Endothelial cell of umbilical vein (primary cell): ENCODE results near the gene AFF4. TPM values are rescaled to one million over a fixed set of nuclear protein-coding genes. Genes with fewer than 3 reads are reported as not detected.
A peak's percentile ranks its signal among the peaks of the same experiment; 100 is the strongest.

Source experiments
- BruUV-seq: library from RNA; stranded (reverse); fragments of 400-500 nt; replicated peaks from 2 replicates; lab custom pipeline; 2021; lab: Mats Ljungman, UMichigan
- CTCF ChIA-PET: fragments of 300-600, 350-600 bp; sonication (Branson Sonifier 250); formaldehyde crosslinking; loops from one replicate; lab custom pipeline; 2021; ENCODE audit warnings: antibody characterized with exemption, inconsistent platforms; lab: Charles Lee
- POLR2A ChIA-PET: fragments of 300-600, 350-600 bp; sonication (Branson Sonifier 250); formaldehyde crosslinking; loops from one replicate; lab custom pipeline; 2021; ENCODE audit warnings: antibody characterized with exemption, inconsistent platforms; lab: Charles Lee
- DNase-seq: peaks from one replicate; pipeline ENCODE4 v3.0.0-alpha.2; 2011; ENCODE audit warnings: low read depth, low spot score
- FAIRE-seq: peaks from 2 replicates; lab custom pipeline; 2011; peaks lifted over from hg19 to GRCh38; lab: Jason Lieb, UNC
- H2AFZ ChIP-seq: 2 replicates; pipeline ENCODE4 v1.6.0; 2012; ENCODE audit warnings: low read depth, low read length, control low read depth, inconsistent platforms
- H3K27ac ChIP-seq: 2 replicates; pipeline ENCODE4 v1.5.1; 2011; ENCODE audit warnings: low read depth, mild to moderate bottlenecking, control low read depth, low read length, moderate library complexity; ENCODE audit not compliant: insufficient read depth
- H3K27me3 ChIP-seq, 2 experiments: 2 replicates each; pipeline versions ENCODE4 v1.6.0 to v1.6.1; 2011; ENCODE audit warnings: low read length in 2 of 2, mixed read lengths in 1 of 2; ENCODE audit not compliant: control insufficient read depth in 2 of 2, insufficient read depth in 2 of 2
- H3K36me3 ChIP-seq, 2 experiments: 2 replicates in 1 of 2; 3 replicates in 1 of 2; pipeline ENCODE4 v1.5.1; 2011; ENCODE audit warnings: low read length in 2 of 2, mild to moderate bottlenecking in 1 of 2, moderate library complexity in 1 of 2; ENCODE audit not compliant: control insufficient read depth in 2 of 2, insufficient read depth in 2 of 2; ENCODE audit errors: extremely low read depth in 1 of 2
- H3K4me1 ChIP-seq: 3 replicates; pipeline ENCODE4 v1.5.1; 2011; ENCODE audit warnings: mild to moderate bottlenecking, low read length; ENCODE audit not compliant: control insufficient read depth, insufficient read depth; ENCODE audit errors: extremely low read depth
- H3K4me2 ChIP-seq: 2 replicates; pipeline ENCODE4 v1.6.1; 2011; ENCODE audit warnings: low read length, control low read depth, mixed read lengths; ENCODE audit not compliant: insufficient read depth
- H3K4me3 ChIP-seq, 3 experiments: fragments of 200-600 bp in 1 of 3; sonication (generic), shearing (Covaris generic) in 1 of 3; replicated peaks in 1 of 3; 2 replicates each; pipeline ENCODE4 v1.5.1; 2011 to 2016; ENCODE audit warnings: control low read depth in 3 of 3, low read length in 3 of 3, mild to moderate bottlenecking in 2 of 3, inconsistent platforms in 1 of 3, low read depth in 1 of 3, moderate library complexity in 1 of 3; ENCODE audit not compliant: insufficient read depth in 1 of 3
- H3K79me2 ChIP-seq: 2 replicates; pipeline ENCODE4 v1.6.0; 2012; ENCODE audit warnings: low read length, inconsistent platforms; ENCODE audit not compliant: control insufficient read depth, insufficient read depth
- H3K9ac ChIP-seq: replicated peaks from 2 replicates; pipeline ENCODE3; 2011; ENCODE audit warnings: low read length, control low read depth; ENCODE audit not compliant: insufficient read depth; ENCODE audit errors: extremely low read depth
- H3K9me1 ChIP-seq: replicated peaks from 3 replicates; pipeline ENCODE4 v1.6.0; 2011; ENCODE audit warnings: mild to moderate bottlenecking, low read length; ENCODE audit not compliant: control insufficient read depth, insufficient read depth; ENCODE audit errors: extremely low read depth
- H3K9me3 ChIP-seq: replicated peaks from 2 replicates; pipeline ENCODE4 v1.5.1; 2012; ENCODE audit warnings: low read length, inconsistent platforms; ENCODE audit not compliant: control insufficient read depth, insufficient read depth
- H4K20me1 ChIP-seq: replicated peaks from 2 replicates; pipeline ENCODE3; 2011; ENCODE audit warnings: mild to moderate bottlenecking, low read length; ENCODE audit not compliant: control insufficient read depth, insufficient read depth; ENCODE audit errors: extremely low read depth
- EZH2 ChIP-seq: IDR thresholded peaks from 2 replicates; pipeline ENCODE4 v1.6.1; 2012; ENCODE audit warnings: borderline replicate concordance, low read depth, mild to moderate bottlenecking, moderate library complexity, low read length, inconsistent platforms; ENCODE audit not compliant: severe bottlenecking
- GATA2 ChIP-seq: IDR thresholded peaks from 2 replicates; pipeline ENCODE4 v1.7.0; 2011; ENCODE audit warnings: low read depth, mild to moderate bottlenecking, moderate library complexity, mixed read lengths, low read length; ENCODE audit not compliant: insufficient read length, insufficient read depth
- JUN ChIP-seq: IDR thresholded peaks from 2 replicates; pipeline ENCODE4 v1.6.1; 2011; ENCODE audit warnings: borderline replicate concordance, low read depth; ENCODE audit not compliant: insufficient read length, insufficient read depth
- MAX ChIP-seq: IDR thresholded peaks from 2 replicates; pipeline ENCODE4 v1.6.1; 2011; ENCODE audit not compliant: insufficient read depth, insufficient read length
- MYC ChIP-seq: IDR thresholded peaks from one replicate; pipeline ENCODE4 v1.6.1; 2011; ENCODE audit warnings: mild to moderate bottlenecking, low read depth, low read length
- POLR2A ChIP-seq: IDR thresholded peaks from 2 replicates; pipeline ENCODE4 v1.6.1; 2012; ENCODE audit warnings: low read depth, mild to moderate bottlenecking, control low read depth, low read length
- POLR2AphosphoS5 ChIP-seq: IDR thresholded peaks from 2 replicates; pipeline ENCODE4 v1.6.1; 2012; ENCODE audit warnings: low read depth, mild to moderate bottlenecking, control low read depth, low read length, moderate library complexity; ENCODE audit not compliant: insufficient read depth
- dilution Hi-C: fragments of 300-500 bp; cut with MboI; formaldehyde crosslinking; loops from one replicate; pipeline ENCODE4 v1.15.0; 2019; ENCODE audit warnings: low sequenced_read_pairs; ENCODE audit not compliant: extremely low pct_ligation_motif_present
- intact Hi-C: fragments of 100-400 bp; cut with micrococcal nuclease; formaldehyde crosslinking; loops from one replicate; pipeline ENCODE4 v1.10.0; 2022
- polyA plus RNA-seq, 4 experiments: library from polyadenylated mRNA; depleted of rRNA in 3 of 4; stranded (reverse) in 3 of 4; unstranded in 1 of 4; fragments of >200 nt; gene quantifications; 2 replicates each; pipeline versions ENCODE4 v1.2.1 to v1.2.3, GENCODE V29; 2011 to 2012; ENCODE audit warnings: missing spikeins in 1 of 4
- total RNA-seq: library from RNA; stranded (reverse); gene quantifications from 2 replicates; pipeline ENCODE4 v1.2.3, GENCODE V29; 2021

Gene AFF4
- total and polyA plus RNA-seq, 2 donors (not counting 3 experiments of a cell fraction or from before 2014, with no cell fraction given) = 27.0 to 88.3 TPM

- intact Hi-C loops (loop anchor here (1.0 kb wide), 1 partner anchor 8 kb away; the partner anchor contains the start of gene SHROOM1), dilution Hi-C loops (no loop called here)
- H3K4me1 ChIP-seq = peaks cover 22% of the 10 kb centered on the region
- no peaks in the 10 kb centered on the region for H3K36me3 ChIP-seq
- no peaks in the 10 kb centered on the region for H3K9me3 ChIP-seq
- H3K79me2 ChIP-seq = no peaks in the 10 kb centered on the region
- FAIRE-seq = no peak
- no TSS peak for BruUV-seq
- POLR2A ChIA-PET = no interaction called here
- H2AFZ ChIP-seq = no peak overlapping the region
- no peak overlapping the region for H3K4me2 ChIP-seq
- CTCF ChIA-PET = interaction anchor here (0.8 to 2.1 kb wide), 4 partner anchors 19 to 45 kb away, joined by 3 to 10 read pairs (median 8); no protein-coding TSS in a partner anchor
- DNase-seq = no peak
- no peaks in the 10 kb centered on the region for H3K27me3 ChIP-seq
- H3K9me1 ChIP-seq = no peaks in the 10 kb centered on the region
- H3K9ac ChIP-seq = no peak overlapping the region
- no peaks in the 10 kb centered on the region for H4K20me1 ChIP-seq
- TF ChIP-seq MAX (no peak), MYC (no peak)
- H3K4me3 ChIP-seq = no peak overlapping the region
- H3K27ac ChIP-seq = peak overlapping the region; percentile 76
These were observed 124.7 kb downstream of the AFF4 start for GRCh38 chr5:132838516-132839282.

- H3K36me3 ChIP-seq = no peaks in the 10 kb centered on the region
- no peaks in the 10 kb centered on the region for H3K79me2 ChIP-seq
- no peaks in the 10 kb centered on the region for H3K9me1 ChIP-seq
- FAIRE-seq (no peak), DNase-seq (no peak)
- CTCF ChIA-PET = interaction anchor here (0.8 kb wide), 1 partner anchor 24 kb away, joined by 3 read pairs; no protein-coding TSS in a partner anchor
- H3K27ac ChIP-seq = no peak overlapping the region
- H3K4me1 ChIP-seq = peaks cover 22% of the 10 kb centered on the region
- no peaks in the 10 kb centered on the region for H3K9me3 ChIP-seq
- BruUV-seq = no TSS peak
- intact Hi-C loops = no loop called here
- no peak for TF ChIP-seq EZH2
- no peak for TF ChIP-seq GATA2
- TF ChIP-seq JUN = no peak
- TF ChIP-seq POLR2A = no peak
- TF ChIP-seq MAX = no peak
- TF ChIP-seq POLR2AphosphoS5 = no peak
- dilution Hi-C loops = no loop called here
- H4K20me1 ChIP-seq = no peaks in the 10 kb centered on the region
- no peaks in the 10 kb centered on the region for H3K27me3 ChIP-seq
- POLR2A ChIA-PET = no interaction called here
- H2AFZ ChIP-seq = no peak overlapping the region
- no peak overlapping the region for H3K9ac ChIP-seq
- H3K4me3 ChIP-seq = no peak overlapping the region
- no peak overlapping the region for H3K4me2 ChIP-seq
These were observed 125.6 kb downstream of the AFF4 start for GRCh38 chr5:132837868-132838267.
